HFF-Myc (cell line): ENCODE measurements around the gene OSBPL3.
A peak's percentile ranks its signal among the peaks of the same experiment; 100 is the strongest.

Experiments
- DNase-seq: peaks from one replicate; pipeline ENCODE4 v3.0.0-alpha.2; 2011; ENCODE audit warnings: low read depth; ENCODE audit errors: extremely low read depth
- H3K4me3 ChIP-seq: replicated peaks from 2 replicates; pipeline ENCODE4 v1.5.1; 2011; ENCODE audit warnings: low read depth, mild to moderate bottlenecking, control low read depth, low read length
- CTCF ChIP-seq: IDR thresholded peaks from 2 replicates; pipeline ENCODE4 v1.5.1; 2012; ENCODE audit warnings: mild to moderate bottlenecking, low read depth, low read length, control low read depth; ENCODE audit errors: missing control alignments

The OSBPL3 gene

GRCh38 chr7:24894429-24895221 lies 85.4 kb downstream of the OSBPL3 start:
- no peak for DNase-seq
- H3K4me3 ChIP-seq = no peak overlapping the region
- TF ChIP-seq CTCF = peak; percentile 38

GRCh38 chr7:24891311-24891735 lies 88.7 kb downstream of the OSBPL3 start:
- DNase-seq = no peak
- H3K4me3 ChIP-seq = no peak overlapping the region
- TF ChIP-seq CTCF = no peak

- TF ChIP-seq CTCF = no peak
- H3K4me3 ChIP-seq = no peak overlapping the region
Observed at GRCh38 chr7:24889611-24890010, 90.4 kb downstream of the OSBPL3 start.

GRCh38 chr7:24888653-24889052 lies 91.3 kb downstream of the OSBPL3 start:
- H3K4me3 ChIP-seq = no peak overlapping the region
- DNase-seq = no peak
- no peak for TF ChIP-seq CTCF

More at GRCh38 chr7:24889611-24890010, 90.4 kb downstream of the OSBPL3 start:
- no peak for DNase-seq

GRCh38 chr7:24885716-24886115 lies 94.3 kb downstream of the OSBPL3 start:
- TF ChIP-seq CTCF = no peak
- no peak overlapping the region for H3K4me3 ChIP-seq
- no peak for DNase-seq

GRCh38 chr7:24885305-24885704 lies 94.7 kb downstream of the OSBPL3 start:
- no peak for TF ChIP-seq CTCF
- H3K4me3 ChIP-seq = no peak overlapping the region
- DNase-seq = no peak
